AG09319 (cell line): ENCODE data around the gene KCNT1.

Experiments used
- DNase-seq: peaks from one replicate; pipeline ENCODE4 v3.0.0-alpha.2; 2010; ENCODE audit warnings: low read depth; ENCODE audit errors: extremely low read depth
- CTCF ChIP-seq: IDR thresholded peaks from 2 replicates; pipeline ENCODE4 v1.5.1; 2011; ENCODE audit warnings: low read depth, mild to moderate bottlenecking, inconsistent platforms, low read length, moderate library complexity

Gene KCNT1

GRCh38 chr9:135766707-135767106 lies 64.7 kb downstream of the KCNT1 start:
- TF ChIP-seq CTCF = no peak

DNA sequence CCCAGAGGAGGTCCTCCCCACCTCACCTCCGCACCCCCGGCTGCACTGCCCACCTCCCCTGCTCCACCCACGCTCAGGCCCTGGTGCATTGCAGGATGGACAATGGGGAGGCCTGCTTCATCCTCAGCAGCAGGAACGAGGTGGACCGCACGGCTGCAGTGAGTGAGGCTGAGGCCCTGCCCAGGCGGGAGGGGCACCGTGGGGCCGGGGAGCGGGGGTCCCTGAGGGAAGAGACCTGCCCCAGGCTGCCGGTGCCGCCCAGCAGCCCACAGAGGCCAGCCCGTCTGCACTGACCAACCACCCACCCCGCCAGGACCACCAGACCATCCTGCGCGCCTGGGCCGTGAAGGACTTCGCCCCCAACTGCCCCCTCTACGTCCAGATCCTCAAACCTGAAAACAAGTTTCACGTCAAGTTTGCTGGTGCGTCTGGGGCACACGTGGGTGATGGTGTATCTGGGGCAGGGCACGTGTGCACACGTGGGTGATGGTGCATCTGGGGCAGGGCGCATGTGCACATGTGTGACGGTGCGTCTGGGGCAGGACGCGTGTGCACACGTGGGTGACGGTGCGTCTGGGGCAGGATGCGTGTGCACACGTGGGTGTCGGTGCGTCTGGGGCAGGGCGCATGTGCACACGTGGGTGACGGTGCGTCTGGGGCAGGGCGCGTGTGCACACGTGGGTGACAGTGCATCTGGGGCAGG lies 66.7 kb downstream of the KCNT1 start:
- DNase-seq = no peak
- no peak for TF ChIP-seq CTCF

More at GRCh38 chr9:135766707-135767106, 64.7 kb downstream of the KCNT1 start:
- DNase-seq = no peak

DNA sequence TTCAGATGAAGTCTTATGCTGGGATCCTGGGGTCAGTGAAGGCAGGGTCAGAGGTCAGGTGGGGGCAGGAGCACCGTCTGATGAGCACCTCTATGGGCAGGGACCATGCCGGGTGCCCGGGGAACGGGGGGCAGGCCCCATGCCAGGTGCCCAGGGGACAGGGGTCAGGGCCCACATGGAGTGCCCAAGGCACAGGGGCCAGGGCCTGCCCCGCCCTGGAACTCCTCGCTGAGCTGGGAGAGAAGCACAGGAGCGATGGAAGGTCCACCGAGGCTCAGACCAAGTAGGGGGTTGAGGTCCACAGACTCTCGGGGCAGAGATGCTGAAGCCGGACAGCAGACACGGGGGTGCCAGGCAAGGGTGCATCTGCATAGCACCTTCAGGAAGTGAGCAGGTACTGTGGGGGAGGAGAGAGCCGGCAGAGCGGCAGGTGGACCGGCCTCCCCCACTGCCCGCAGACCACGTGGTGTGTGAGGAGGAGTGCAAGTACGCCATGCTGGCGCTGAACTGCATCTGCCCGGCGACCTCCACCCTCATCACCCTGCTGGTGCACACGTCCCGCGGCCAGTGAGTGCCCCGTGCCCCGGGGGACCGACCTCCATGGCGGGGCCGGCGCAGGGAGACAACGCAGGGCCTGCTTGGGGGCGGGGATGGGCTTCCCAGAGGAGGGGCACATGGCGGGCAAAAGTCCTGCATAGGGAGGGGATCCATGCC lies 67.7 kb downstream of the KCNT1 start:
- DNase-seq = no peak
- TF ChIP-seq CTCF = no peak

GRCh38 chr9:135770203-135770535 lies 68.2 kb downstream of the KCNT1 start:
- TF ChIP-seq CTCF = no peak
- DNase-seq = no peak

DNA sequence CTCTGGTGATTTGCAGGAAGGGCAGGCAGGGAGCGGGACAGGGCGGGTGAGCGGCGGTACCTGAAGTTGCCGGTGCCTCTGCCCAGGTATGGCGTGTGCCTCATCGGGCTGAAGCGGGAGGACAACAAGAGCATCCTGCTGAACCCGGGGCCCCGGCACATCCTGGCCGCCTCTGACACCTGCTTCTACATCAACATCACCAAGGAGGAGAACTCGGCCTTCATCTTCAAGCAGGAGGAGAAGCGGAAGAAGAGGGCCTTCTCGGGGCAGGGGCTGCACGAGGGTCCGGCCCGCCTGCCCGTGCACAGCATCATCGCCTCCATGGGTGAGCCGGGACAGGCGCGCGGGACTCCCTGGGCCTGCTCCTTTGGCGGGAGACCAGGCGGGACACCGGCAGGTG lies 68.8 kb downstream of the KCNT1 start:
- DNase-seq = no peak
- TF ChIP-seq CTCF = no peak

DNA sequence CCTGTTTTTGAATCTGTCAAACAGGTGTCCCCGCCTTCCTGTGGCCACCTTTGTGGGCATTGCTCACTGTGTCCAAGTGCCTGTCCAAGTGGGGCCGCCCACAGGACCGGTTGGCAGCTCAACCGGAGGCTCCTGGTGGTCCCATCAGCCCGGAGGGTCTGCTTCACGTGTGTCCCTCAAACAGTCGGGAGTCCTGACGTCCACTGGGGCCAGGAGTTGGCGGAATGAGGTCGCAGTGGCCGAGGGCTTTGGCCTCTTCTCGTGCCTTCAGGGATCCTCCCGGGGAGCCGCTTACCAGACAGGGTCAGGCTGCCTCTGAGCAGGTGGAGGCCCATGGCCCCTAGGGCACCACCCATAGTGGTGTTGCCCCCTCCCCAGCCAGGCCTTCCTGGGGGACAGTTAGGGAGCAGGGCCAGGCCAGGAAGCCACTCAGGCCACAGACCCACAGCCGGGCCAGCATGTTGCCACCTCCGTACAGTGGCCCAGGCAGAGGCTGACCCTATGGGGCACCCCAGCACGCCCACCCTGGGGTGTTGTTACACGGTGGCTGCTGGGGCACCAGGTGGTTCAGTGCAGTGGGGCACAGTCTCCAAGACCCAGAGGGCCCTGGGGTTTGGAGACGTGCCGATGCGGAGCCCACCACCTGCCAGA lies 69.5 kb downstream of the KCNT1 start:
- no peak for DNase-seq
- TF ChIP-seq CTCF = no peak

GRCh38 chr9:135772056-135772646 lies 70.2 kb downstream of the KCNT1 start:
- DNase-seq = no peak
- no peak for TF ChIP-seq CTCF
